ENCODE measurements around the gene ENTHD1.

The ENTHD1 gene

GRCh38 chr22:39707351-39707750 is 186.2 kb downstream of the ENTHD1 start:
- no peak for DNase-seq

- no peak for DNase-seq
These were observed 187.0 kb downstream of the ENTHD1 start for GRCh38 chr22:39706376-39707140.

DNA sequence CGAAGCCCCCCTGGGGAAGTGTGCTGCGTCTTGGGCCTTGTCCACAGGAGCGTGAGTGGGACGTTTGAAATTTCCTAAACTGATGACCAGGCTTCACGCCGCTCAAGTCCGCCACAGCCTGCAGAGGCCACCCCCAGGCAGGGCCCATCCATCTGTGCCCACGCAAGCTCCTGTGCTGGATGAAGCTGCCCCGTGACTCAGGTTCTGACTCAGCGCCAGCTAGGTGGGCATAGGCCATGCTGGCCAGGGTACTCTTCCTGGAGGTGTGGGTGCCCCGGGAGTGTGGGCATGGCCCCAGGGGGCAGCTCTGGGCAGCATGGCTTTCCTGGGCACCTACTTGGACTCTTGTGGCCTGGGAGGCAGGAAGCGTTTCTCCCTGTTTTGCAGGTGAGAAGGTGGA is 188.2 kb downstream of the ENTHD1 start:
- no peak for DNase-seq

DNA sequence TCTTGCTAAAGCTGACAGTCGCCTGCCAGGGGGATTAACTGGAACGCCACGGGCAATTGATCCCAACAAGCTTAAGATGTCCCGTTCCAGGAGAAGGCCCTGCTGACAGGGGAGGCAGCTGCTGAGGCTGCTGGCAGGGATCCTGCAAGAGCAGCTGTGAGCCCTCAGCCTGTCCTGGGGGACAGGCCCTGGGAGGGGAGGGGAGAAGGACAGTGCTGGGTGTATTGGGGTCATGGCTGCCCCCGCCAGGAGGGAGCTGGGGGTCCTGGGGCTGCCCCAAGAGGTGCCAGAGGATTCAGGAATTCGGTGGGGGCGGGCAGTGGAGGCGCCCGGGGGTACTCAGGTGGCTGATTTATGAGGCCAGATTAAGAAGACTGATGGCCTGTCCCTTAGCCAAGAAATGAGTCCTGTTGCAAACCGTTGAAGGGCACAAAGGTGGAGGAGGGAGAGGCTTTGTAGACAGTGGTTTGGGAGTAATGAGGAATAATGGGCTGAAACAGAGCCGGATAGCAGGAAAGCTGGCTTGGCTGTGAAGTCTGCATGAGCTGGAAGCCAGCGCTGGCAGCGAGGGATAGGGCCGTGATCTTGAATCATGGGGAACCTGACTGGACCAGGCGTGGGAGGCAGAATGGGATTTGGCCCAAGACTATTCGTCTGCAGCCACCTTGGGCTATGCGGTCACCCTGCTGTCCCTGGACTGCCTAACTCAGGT is 189.5 kb downstream of the ENTHD1 start:
- DNase-seq: no peak

- DNase-seq: no peak
These were observed 190.5 kb downstream of the ENTHD1 start for GRCh38 chr22:39703091-39703490.

DNA sequence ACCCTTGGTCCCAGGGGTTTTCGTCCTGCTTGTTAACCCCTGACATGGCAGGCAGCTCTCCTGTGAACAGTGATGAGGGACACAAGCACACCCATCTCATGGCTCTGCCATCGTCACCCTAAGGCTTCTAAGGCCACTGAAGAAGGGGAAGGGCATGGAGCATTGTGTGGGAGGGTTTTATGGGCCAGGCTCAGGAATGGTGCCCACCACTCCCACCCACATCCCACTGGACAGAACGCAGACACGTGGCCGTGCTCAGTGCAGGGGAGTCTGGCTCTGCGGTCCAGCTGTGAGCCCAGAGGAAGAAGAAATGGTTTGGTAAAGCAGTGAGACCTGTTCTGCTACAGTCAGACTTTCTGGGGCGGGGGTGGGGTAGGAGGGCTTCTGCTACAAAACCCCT is 193.0 kb downstream of the ENTHD1 start:
- no peak for DNase-seq

DNA sequence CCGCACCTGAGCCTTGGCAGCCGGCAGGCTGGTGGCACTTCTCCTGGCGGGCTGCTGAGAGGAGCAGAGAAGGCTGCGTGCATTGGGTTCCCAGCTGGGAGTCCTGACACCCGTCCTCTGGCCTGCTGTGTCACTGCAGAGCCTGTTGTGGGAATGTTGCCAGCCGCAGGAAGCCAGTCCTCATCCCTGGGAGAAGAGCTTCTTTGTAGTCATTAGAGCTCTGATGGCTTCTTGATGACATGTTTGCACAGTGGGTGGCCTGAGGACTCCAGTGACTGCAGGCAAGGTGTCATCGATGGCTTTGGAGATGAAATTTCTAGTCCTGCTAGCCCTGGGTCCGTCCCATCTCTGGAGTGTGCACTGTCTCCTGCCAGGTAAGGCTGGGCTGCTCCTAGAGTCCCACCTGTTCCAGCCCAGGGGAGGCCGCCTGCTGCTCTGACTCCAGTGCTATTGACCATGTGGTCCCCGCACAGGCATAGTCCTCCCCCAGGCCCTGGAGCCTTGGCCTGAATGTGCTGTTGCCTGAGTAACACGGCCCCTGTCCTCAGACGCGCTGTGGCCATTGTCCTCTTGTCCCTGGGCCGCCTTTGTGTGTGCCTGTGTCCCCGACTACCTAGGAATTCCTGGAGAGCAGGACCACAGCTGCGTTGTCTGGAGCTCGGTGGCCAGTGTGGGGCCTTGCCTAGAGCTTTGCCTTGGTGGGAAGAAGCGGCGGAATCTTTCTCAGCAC is 193.8 kb downstream of the ENTHD1 start:
- no peak for DNase-seq

DNA sequence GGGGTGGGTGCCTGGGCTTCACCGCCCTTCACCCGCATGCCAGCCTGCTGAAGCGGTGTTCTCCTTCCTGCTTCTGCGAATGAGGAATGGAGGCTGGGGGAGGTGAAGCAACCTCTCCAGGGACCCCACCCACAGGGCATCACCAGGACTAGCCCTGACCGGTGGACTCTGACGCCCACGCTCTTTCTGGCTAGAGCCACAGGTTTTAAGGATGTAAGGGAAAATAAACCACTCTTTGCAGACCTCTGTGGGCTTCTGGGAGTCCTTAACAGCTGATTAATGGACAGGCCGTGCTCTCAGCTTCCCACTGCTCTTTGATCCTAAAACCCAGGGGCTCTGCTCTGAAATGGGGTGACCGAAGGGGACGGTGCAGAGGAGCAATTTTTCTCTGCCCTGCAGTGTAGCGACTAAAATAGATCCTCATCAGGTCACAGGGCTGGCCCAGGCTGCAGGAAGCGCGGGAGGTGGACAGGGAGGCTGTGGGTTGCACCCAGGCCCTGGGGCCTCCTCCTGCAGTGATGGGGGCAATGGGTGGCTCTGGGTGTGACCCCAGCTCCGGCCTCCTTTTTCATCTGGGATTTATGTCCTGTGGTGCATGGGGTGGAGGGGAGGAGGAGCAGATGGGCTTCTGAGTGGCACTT is 195.7 kb downstream of the ENTHD1 start:
- DNase-seq: no peak

- no peak for DNase-seq
These were observed 199.5 kb downstream of the ENTHD1 start for GRCh38 chr22:39693943-39694500.

Data from stimulated activated naive CD4-positive, alpha-beta T cell treated with Interleukin-2 at 50 U/mL for 16 hours (primary cell).